HUES48 (cell line): ENCODE measurements around the gene TREML4.

Source experiments
- H3K27ac ChIP-seq: one replicate; pipeline ENCODE4 v1.7.0; 2013; ENCODE audit warnings: low read depth, low read length, inconsistent platforms
- H3K27me3 ChIP-seq: 2 replicates; pipeline ENCODE4 v1.6.1; 2013; ENCODE audit warnings: mild to moderate bottlenecking, low read length; ENCODE audit not compliant: control insufficient read depth, insufficient read depth
- H3K36me3 ChIP-seq: 2 replicates; pipeline ENCODE4 v1.6.1; 2013; ENCODE audit warnings: low read length; ENCODE audit not compliant: control insufficient read depth, insufficient read depth
- H3K4me1 ChIP-seq: 2 replicates; pipeline ENCODE4 v1.6.1; 2013; ENCODE audit warnings: mild to moderate bottlenecking, low read length; ENCODE audit not compliant: control insufficient read depth, insufficient read depth
- H3K4me3 ChIP-seq: 2 replicates; pipeline ENCODE4 v1.5.1; 2013; ENCODE audit warnings: mild to moderate bottlenecking, low read depth, low read length
- H3K9ac ChIP-seq: 2 replicates; pipeline ENCODE4 v1.6.1; 2013; ENCODE audit warnings: mild to moderate bottlenecking, low read depth, low read length, moderate library complexity
- H3K9me3 ChIP-seq: 2 replicates; pipeline ENCODE4 v1.6.1; 2013; ENCODE audit warnings: low read length; ENCODE audit not compliant: control insufficient read depth, insufficient read depth

TREML4 gene

DNA sequence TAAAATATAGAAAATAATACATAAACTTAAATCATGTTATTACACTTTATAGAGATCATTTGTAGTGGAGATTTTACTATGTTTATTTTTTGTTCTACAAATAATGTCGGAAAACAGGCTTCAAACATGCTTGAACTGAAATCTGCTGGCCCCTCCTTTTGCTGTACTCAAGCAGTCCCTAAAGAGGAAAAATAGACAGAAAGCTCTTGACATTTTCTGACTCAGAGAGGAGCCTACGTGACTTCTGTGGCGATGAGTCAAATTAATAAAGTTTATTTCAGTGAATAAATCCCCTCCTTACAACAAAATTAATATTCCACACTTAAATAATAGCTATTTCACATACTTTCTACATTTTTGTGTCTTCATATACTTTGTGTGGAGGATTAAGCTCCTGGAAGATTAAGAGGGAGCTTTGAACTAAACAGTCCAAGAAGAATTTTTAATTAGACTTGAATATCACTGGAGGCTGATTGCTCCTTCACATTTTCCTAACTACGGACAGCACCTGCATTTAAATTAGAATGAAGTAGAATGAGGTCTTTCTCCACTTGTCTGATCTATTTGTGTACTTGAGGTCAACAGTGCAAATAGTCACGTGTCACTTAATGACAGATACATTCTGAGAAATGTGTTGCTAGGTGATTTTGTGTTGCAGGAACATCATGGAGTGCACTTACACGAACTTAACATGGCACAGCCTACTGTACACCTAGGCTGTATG, 60.0 kb downstream of the TREML4 start:
- no peak overlapping the region for H3K4me3 ChIP-seq
- H3K9me3 ChIP-seq, result no peaks in the 10 kb centered on the region
- H3K27me3 ChIP-seq, result peaks cover 37% of the 10 kb centered on the region
- H3K4me1 ChIP-seq, result peaks cover 9% of the 10 kb centered on the region
- no peaks in the 10 kb centered on the region for H3K36me3 ChIP-seq
- no peak overlapping the region for H3K27ac ChIP-seq
- no peak overlapping the region for H3K9ac ChIP-seq
